OCI-LY3 (cell line): ENCODE results near the gene PITPNM3.

Source experiments
- H2AFZ ChIP-seq: fragments of 200-600, 300-600 bp; shearing (Covaris generic); 2 replicates; pipeline ENCODE4 v1.6.0; 2014; ENCODE audit warnings: antibody characterized with exemption, low read depth, low read length
- H3K27ac ChIP-seq: fragments of 200-600, 300-600 bp; sonication (generic); 2 replicates; pipeline ENCODE4 v1.5.1; 2014; ENCODE audit warnings: mild to moderate bottlenecking, low read length, moderate library complexity, mixed read lengths
- H3K27me3 ChIP-seq: fragments of 200-600, 300-600 bp; sonication (generic); 2 replicates; pipeline ENCODE4 v1.6.1; 2014; ENCODE audit warnings: low read depth, low read length, mixed read lengths
- H3K36me3 ChIP-seq: fragments of 200-600, 300-600 bp; sonication (generic); replicated peaks from 2 replicates; pipeline ENCODE3; 2014; ENCODE audit warnings: low read depth, low read length, mixed read lengths
- H3K4me1 ChIP-seq: fragments of 300-600, 200-600 bp; sonication (generic); 2 replicates; pipeline ENCODE4 v1.6.1; 2014; ENCODE audit warnings: low read length, mixed read lengths
- H3K4me2 ChIP-seq: fragments of 200-600, 300-600 bp; sonication (generic); 2 replicates; pipeline ENCODE4 v1.6.1; 2014; ENCODE audit warnings: low read length, mixed read lengths
- H3K4me3 ChIP-seq: fragments of 300-600, 200-600 bp; sonication (generic); 2 replicates; pipeline ENCODE4 v1.5.1; 2014; ENCODE audit warnings: antibody characterized with exemption, mild to moderate bottlenecking, low read length, moderate library complexity
- H3K79me2 ChIP-seq: fragments of 300-600, 200-600 bp; shearing (Covaris generic); 2 replicates; pipeline ENCODE4 v1.6.1; 2014; ENCODE audit warnings: mild to moderate bottlenecking, low read length, mixed read lengths
- H3K9ac ChIP-seq: fragments of 300-600, 200-600 bp; shearing (Covaris generic); 2 replicates; pipeline ENCODE4 v1.6.0; 2014; ENCODE audit warnings: mild to moderate bottlenecking, low read length, moderate library complexity
- H3K9me3 ChIP-seq: fragments of 200-600, 300-600 bp; shearing (Covaris generic); 2 replicates; pipeline ENCODE4 v1.6.1; 2014; ENCODE audit warnings: low read length, mixed read lengths; ENCODE audit not compliant: insufficient read depth
- H4K20me1 ChIP-seq: fragments of 200-600, 300-600 bp; sonication (generic); 2 replicates; pipeline ENCODE4 v1.6.1; 2016; ENCODE audit warnings: low read length, mixed read lengths; ENCODE audit not compliant: insufficient read depth
- EZH2phosphoT487 ChIP-seq: fragments of 200-600 bp; shearing (Covaris generic); IDR thresholded peaks from 2 replicates; pipeline ENCODE4 v1.6.1; 2018; ENCODE audit warnings: antibody characterized with exemption, mixed run types, low read depth
- TF ChIP-seq, protein P1 (sequence below): fragments of 200-600, 300-600 bp; sonication (generic); IDR thresholded peaks from 2 replicates; pipeline ENCODE4 v1.5.1; 2014; ENCODE audit warnings: antibody characterized with exemption, low read length, low read depth

The PITPNM3 gene

DNA sequence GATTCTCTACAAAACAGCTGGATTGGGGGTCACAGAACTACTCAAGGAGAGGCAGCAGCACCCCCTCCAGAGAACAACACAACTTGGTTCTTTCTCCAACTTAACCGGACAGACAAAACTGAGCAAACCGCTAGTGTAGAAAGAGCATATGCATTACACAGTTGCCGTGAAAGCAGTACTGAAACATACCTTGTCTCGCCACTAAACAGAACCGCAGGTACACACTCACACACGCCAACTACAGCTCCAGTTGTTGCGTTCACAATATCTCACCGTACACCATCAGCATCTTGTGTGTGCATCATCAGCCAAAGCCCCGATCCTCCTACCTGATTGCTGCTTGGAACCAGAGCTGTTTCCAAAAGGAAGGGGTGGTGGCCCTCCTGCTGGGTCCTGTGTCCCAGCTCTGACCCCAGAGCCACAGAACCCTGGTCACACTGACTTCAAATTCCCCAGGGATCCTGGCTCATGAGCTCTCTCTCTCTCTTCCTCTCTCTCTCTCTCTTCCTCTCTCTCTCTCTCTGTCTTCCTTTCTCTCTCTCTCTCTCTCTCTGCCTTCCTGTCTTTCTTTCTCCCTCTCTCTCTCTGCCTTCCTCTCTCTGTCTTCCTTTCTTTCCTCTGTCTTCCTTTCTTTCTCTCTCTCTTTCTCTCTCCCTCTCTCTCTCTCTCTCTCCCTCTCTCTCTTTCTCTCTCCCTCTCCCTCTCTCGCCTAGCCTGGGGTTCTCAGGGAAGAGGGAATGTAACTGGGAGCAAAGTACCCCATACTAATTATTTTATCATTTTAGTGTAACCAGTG lies 103.7 kb downstream of the PITPNM3 start:
- H3K27me3 ChIP-seq: no peaks in the 10 kb centered on the region
- no peak overlapping the region for H2AFZ ChIP-seq
- no peak overlapping the region for H3K9ac ChIP-seq
- H3K36me3 ChIP-seq: no peaks in the 10 kb centered on the region
- no peaks in the 10 kb centered on the region for H3K9me3 ChIP-seq
- H4K20me1 ChIP-seq: no peaks in the 10 kb centered on the region
- H3K4me3 ChIP-seq: no peak overlapping the region
- no peak overlapping the region for H3K4me2 ChIP-seq
- no peak overlapping the region for H3K27ac ChIP-seq
- TF ChIP-seq, protein P1, sequence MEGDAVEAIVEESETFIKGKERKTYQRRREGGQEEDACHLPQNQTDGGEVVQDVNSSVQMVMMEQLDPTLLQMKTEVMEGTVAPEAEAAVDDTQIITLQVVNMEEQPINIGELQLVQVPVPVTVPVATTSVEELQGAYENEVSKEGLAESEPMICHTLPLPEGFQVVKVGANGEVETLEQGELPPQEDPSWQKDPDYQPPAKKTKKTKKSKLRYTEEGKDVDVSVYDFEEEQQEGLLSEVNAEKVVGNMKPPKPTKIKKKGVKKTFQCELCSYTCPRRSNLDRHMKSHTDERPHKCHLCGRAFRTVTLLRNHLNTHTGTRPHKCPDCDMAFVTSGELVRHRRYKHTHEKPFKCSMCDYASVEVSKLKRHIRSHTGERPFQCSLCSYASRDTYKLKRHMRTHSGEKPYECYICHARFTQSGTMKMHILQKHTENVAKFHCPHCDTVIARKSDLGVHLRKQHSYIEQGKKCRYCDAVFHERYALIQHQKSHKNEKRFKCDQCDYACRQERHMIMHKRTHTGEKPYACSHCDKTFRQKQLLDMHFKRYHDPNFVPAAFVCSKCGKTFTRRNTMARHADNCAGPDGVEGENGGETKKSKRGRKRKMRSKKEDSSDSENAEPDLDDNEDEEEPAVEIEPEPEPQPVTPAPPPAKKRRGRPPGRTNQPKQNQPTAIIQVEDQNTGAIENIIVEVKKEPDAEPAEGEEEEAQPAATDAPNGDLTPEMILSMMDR: no peak
- TF ChIP-seq EZH2phosphoT487: no peak
- H3K79me2 ChIP-seq: no peaks in the 10 kb centered on the region
- H3K4me1 ChIP-seq: no peaks in the 10 kb centered on the region

DNA sequence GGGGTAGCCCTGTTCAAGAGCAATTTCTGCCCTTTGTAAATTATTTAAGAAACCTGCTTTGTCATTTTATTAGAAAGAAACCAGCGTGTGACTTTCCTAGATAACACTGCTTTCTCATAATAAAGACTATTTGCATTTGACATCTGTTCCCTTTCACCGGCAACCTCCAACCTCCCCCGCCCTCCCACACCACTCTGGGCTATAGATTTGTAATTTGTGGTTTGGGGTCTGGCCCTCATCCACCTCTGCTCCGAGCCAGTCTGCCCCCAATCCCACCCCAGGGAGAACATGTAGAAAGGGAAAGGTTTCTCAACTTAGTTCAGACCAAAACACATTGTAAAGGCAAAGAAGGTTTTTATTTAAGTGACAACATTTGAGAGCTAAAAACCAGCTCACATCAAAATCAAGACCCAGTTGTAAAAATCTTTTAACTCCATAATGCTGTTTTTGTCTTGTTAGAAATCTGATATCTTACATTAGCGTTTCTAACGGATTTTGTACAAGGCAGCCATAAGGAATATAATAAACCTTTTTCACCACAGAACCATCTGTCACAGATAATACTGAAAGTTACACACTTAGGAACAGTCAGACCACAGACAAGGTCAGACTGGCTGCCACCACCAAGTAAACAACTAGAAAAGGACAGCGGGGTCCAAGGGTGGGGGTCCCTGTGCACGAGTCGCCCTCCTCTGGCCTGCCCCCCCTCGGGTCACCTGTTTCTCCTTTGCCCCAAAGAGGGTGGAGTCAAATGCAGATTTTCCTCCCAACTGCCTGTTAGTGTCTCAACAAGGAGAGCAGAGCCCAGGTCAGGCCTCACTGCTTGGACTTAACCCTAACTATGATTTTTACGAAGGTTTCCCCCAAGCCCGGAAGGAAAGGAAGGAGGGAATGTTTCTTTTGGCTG lies 105.2 kb downstream of the PITPNM3 start:
- no peaks in the 10 kb centered on the region for H3K9me3 ChIP-seq
- H3K27ac ChIP-seq: no peak overlapping the region
- no peak overlapping the region for H3K4me2 ChIP-seq

DNA sequence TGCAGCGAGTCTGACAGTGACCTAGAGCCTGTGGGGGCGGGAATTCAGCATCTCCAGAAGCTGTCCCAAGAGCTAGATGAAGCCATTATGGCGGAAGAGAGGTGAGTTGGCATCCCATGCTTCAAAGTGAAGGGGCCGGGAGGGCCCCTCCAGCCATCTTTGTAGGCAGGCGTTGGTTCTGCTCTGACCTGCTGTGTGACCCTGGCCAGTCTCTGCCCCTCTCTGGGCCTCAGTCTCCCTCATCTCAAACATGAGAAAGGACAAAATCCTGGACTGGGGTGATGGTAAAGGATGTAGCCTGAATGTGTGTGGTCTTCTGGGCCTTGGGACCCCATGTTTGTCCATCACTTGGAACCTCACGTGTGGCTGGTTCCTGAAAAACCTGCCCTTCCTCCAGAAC lies 107.0 kb downstream of the PITPNM3 start:
- Histone ChIP-seq H3K4me2 (no peak overlapping the region), H3K4me3 (no peak overlapping the region), H3K9ac (no peak overlapping the region), H2AFZ (no peak overlapping the region), H4K20me1 (no peaks in the 10 kb centered on the region), H3K36me3 (no peaks in the 10 kb centered on the region), H3K27me3 (no peaks in the 10 kb centered on the region), H3K4me1 (no peaks in the 10 kb centered on the region), H3K27ac (no peak overlapping the region), H3K9me3 (no peaks in the 10 kb centered on the region), H3K79me2 (no peaks in the 10 kb centered on the region)
- TF ChIP-seq, protein P1: no peak
- TF ChIP-seq EZH2phosphoT487: no peak

More for the DNA sequence above, 105.2 kb downstream of the PITPNM3 start:
- H3K4me1 ChIP-seq: no peaks in the 10 kb centered on the region
- H3K9ac ChIP-seq: no peak overlapping the region
- H3K36me3 ChIP-seq: no peaks in the 10 kb centered on the region
- TF ChIP-seq, protein P1: no peak
- no peaks in the 10 kb centered on the region for H4K20me1 ChIP-seq
- H3K79me2 ChIP-seq: no peaks in the 10 kb centered on the region
- no peak overlapping the region for H2AFZ ChIP-seq
- no peaks in the 10 kb centered on the region for H3K27me3 ChIP-seq
- H3K4me3 ChIP-seq: no peak overlapping the region

DNA sequence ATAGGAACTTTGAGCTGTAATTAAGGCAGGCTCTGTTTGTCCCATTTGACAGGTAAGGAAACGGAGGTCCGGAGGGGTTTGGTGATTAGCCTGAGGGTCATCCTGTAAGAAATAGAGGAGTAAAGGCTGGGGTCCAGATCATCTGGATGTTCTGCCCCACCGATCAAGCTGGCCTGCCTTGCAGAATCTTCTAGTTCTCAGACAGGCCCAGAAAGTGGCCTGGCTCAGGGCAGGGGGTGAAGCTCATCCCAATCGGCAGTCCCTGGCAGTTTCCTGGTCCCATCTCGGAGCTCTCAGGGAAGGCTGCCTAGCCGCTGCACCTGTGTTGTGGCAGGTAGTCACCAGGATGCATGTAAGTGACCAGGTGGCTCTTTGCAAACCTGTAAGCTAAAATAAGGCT lies 107.9 kb downstream of the PITPNM3 start:
- Histone ChIP-seq H3K9me3 (no peaks in the 10 kb centered on the region), H2AFZ (no peak overlapping the region), H3K27me3 (no peaks in the 10 kb centered on the region), H4K20me1 (no peaks in the 10 kb centered on the region), H3K79me2 (no peaks in the 10 kb centered on the region), H3K4me3 (no peak overlapping the region), H3K4me2 (no peak overlapping the region), H3K36me3 (no peaks in the 10 kb centered on the region), H3K9ac (no peak overlapping the region), H3K4me1 (no peaks in the 10 kb centered on the region), H3K27ac (no peak overlapping the region)
- TF ChIP-seq, protein P1: no peak
- no peak for TF ChIP-seq EZH2phosphoT487
